Measurements from ENCODE around the gene LYRM2.

DNA sequence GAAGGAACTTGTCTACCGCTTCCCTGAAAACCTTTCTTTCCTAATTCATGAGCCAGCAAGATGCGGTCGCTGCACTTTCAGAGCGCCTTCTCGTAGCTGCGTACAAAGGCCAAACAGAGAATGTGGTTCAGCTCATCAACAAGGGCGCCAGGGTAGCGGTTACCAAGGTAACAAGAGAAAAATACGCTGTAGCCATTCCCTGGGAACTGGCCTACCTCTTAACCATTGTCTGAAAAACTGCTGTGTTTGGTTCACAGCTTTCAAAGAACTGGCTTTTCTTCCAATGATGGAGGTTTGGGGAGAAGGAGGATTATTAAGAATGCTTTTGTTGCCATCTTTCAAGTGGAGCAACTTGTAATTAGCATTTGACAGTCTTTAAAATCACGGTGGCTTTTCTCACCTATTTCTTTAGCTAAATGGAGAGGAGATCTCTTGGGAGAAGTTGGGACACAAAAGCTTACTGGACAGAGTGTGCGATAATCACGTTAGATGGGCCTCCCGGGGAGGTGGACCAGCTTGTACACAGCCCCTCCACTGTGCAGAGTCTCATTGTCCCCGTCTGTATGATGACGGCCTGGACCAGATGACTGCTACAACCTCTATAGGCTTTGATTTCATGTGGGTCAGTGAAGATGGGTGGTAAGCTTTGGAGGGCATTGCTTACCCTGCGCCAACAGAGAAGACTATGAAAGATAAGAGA, 71.5 kb downstream of the LYRM2 start:
- TF ChIP-seq, protein P1, sequence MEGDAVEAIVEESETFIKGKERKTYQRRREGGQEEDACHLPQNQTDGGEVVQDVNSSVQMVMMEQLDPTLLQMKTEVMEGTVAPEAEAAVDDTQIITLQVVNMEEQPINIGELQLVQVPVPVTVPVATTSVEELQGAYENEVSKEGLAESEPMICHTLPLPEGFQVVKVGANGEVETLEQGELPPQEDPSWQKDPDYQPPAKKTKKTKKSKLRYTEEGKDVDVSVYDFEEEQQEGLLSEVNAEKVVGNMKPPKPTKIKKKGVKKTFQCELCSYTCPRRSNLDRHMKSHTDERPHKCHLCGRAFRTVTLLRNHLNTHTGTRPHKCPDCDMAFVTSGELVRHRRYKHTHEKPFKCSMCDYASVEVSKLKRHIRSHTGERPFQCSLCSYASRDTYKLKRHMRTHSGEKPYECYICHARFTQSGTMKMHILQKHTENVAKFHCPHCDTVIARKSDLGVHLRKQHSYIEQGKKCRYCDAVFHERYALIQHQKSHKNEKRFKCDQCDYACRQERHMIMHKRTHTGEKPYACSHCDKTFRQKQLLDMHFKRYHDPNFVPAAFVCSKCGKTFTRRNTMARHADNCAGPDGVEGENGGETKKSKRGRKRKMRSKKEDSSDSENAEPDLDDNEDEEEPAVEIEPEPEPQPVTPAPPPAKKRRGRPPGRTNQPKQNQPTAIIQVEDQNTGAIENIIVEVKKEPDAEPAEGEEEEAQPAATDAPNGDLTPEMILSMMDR (IDR thresholded peaks at IDR 0.05), result no peak
- TF ChIP-seq POLR2AphosphoS5 (IDR thresholded peaks at IDR 0.05) (no peak), POLR2A (IDR thresholded peaks at IDR 0.05; ENCODE audit: low read depth) (no peak), EP300 (IDR thresholded peaks at IDR 0.05) (no peak)
